ENCODE results near the gene FOXC2.

Gene FOXC2

DNA sequence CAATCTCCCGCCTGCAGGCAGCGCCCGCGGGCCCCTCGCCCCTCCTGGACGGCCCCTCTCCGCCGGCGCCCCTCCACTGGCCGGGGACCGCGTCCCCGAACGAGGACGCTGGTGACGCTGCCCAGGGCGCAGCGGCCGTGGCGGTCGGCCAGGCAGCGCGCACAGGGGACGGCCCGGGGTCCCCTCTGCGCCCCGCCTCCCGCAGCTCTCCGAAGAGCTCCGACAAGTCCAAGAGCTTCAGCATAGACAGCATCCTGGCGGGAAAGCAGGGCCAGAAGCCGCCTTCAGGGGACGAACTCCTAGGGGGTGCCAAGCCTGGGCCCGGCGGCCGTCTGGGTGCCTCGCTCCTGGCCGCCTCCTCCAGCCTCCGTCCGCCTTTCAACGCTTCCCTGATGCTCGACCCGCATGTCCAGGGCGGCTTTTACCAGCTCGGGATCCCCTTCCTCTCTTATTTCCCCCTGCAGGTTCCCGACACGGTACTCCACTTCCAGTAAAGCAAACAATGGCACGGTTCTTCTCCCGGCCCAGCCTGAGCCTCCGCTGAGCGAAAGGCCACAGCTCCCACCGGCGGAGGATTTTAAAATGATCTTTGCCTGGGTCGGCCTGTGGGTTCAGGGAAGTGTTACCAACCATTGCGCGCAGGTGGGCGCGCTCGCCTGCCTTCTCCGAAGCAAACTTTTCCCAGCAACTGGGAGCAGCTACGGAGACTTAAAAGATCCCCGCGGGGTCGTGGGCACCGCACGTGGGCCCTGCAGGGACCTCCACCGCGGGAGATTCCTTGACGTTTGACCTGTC, 12.8 kb downstream of the FOXC2 start:
- DNase-seq (ENCODE audit: low read depth), result no peak
- H3K4me3 ChIP-seq (ENCODE audit: control insufficient read depth, low read depth, low read length), result peak overlapping the region; percentile 54
- TF ChIP-seq, protein P1, sequence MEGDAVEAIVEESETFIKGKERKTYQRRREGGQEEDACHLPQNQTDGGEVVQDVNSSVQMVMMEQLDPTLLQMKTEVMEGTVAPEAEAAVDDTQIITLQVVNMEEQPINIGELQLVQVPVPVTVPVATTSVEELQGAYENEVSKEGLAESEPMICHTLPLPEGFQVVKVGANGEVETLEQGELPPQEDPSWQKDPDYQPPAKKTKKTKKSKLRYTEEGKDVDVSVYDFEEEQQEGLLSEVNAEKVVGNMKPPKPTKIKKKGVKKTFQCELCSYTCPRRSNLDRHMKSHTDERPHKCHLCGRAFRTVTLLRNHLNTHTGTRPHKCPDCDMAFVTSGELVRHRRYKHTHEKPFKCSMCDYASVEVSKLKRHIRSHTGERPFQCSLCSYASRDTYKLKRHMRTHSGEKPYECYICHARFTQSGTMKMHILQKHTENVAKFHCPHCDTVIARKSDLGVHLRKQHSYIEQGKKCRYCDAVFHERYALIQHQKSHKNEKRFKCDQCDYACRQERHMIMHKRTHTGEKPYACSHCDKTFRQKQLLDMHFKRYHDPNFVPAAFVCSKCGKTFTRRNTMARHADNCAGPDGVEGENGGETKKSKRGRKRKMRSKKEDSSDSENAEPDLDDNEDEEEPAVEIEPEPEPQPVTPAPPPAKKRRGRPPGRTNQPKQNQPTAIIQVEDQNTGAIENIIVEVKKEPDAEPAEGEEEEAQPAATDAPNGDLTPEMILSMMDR (conservative IDR thresholded peaks at IDR 0.05; ENCODE audit: control insufficient read depth, insufficient read depth, low read depth, low read length), result no peak

DNA sequence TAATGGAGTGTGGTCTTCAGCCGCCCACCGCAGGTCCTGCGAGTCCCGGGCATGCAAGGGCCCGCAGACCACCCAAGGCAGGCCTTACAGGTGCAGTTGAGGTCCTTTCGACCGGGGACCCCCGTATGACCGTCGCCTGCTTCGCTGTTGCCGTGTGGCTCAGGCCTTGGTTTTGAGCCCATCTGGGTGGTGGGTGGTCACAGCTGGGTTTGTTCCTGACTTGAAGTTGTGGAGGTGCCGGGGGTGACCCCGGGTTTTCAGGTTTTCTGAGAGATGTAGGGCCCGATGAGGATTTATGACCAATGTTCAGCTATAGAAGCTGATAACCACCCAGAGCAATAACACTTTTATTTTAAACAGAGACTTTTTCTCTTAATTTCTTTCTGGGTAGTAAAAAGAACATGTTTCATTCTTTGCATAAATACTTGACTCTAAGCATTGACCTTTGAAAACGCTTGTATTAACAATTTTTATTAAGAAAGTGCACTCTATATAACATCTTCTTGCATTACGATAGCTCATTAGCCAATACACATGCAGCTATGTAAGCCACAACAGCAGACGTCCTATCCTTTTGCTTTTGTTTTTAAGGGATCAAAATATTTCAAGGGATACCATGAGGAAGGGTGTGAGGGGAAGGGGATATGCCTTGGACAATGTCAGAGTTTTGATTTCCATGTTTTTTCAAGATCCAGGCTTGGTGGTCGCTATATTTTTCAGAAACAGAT, 13.6 kb downstream of the FOXC2 start:
- TF ChIP-seq, protein P1 (conservative IDR thresholded peaks at IDR 0.05; ENCODE audit: control insufficient read depth, insufficient read depth, low read depth, low read length), result no peak
- DNase-seq (ENCODE audit: low read depth), result no peak
- peak overlapping the region; percentile 54 for H3K4me3 ChIP-seq (ENCODE audit: control insufficient read depth, low read depth, low read length)

DNA sequence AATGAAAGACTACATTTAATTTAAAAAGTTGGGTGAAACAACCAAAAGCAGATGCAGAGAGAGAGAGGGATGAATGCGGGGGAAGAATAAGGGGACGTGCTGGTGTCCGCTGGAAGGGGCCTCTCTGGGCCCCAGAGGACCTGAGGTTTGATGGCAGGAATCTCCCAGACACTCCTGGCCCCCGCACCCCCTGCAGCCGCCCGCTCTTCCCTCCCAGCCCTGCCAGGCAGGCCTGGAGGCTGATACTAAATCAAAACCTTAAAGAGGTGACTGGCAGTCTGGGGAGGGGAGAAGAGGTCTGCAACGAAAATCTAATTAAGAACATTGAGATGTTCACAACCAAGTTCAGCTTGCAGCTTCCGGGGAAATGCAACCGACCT, 14.2 kb downstream of the FOXC2 start:
- TF ChIP-seq, protein P1 (conservative IDR thresholded peaks at IDR 0.05; ENCODE audit: control insufficient read depth, insufficient read depth, low read depth, low read length), result no peak
- DNase-seq (ENCODE audit: low read depth), result no peak
- peak overlapping the region; percentile 54 for H3K4me3 ChIP-seq (ENCODE audit: control insufficient read depth, low read depth, low read length)

DNA sequence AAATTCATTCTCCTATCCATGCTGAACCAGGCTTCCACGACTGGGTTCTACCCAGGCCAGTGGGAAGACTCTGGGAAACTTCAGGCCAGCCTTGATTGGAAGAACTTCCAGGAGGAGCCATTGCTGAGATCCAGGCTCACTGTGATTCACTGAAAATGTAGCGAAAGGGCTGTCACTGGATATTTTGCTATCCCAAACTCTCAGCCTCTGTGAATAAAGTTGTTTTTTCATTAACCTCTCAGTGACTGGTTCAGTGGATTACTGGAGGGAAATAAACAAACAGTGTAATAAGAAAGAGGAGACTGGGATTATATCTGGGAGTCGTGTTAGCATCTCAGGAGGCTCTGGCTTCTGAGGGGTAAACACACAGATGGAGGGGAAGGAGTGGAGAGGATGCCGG, 14.8 kb downstream of the FOXC2 start:
- H3K4me3 ChIP-seq (ENCODE audit: control insufficient read depth, low read depth, low read length), result no peak overlapping the region
- DNase-seq (ENCODE audit: low read depth), result no peak
- TF ChIP-seq, protein P1 (conservative IDR thresholded peaks at IDR 0.05; ENCODE audit: control insufficient read depth, insufficient read depth, low read depth, low read length), result no peak

DNA sequence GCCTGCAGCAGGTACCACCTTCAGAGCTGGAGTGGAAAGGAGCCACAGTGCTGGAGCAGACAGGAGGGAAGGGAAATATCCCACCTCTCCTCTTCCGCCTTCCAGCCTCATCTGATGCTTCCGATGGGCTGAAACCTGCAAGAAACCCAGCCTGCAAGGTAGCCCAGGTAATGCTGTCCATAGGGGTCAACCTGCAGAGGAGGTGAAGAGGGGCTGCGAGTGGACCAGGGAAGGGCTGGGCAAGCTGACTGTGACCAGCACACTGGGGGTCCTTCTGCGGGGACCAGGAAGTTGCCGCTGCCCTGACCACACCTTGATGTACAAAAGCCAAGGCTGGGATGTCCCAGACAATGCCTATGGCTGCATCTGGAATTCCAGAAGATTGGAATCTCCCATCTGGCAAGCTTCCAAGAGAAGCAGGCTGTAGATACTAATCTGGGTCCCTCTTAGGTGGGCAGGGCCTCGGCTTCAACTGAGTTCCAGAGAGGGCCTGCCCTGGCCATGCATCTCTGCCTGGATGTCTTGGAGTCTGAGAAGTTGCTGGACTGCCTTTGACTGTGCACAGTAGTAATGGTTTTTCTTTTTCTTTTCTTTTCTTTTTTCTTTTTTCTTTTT, 17.5 kb downstream of the FOXC2 start:
- TF ChIP-seq, protein P1 (conservative IDR thresholded peaks at IDR 0.05; ENCODE audit: control insufficient read depth, insufficient read depth, low read depth, low read length), result no peak
- no peak for DNase-seq (ENCODE audit: low read depth)
- H3K4me3 ChIP-seq (ENCODE audit: control insufficient read depth, low read depth, low read length), result no peak overlapping the region

DNA sequence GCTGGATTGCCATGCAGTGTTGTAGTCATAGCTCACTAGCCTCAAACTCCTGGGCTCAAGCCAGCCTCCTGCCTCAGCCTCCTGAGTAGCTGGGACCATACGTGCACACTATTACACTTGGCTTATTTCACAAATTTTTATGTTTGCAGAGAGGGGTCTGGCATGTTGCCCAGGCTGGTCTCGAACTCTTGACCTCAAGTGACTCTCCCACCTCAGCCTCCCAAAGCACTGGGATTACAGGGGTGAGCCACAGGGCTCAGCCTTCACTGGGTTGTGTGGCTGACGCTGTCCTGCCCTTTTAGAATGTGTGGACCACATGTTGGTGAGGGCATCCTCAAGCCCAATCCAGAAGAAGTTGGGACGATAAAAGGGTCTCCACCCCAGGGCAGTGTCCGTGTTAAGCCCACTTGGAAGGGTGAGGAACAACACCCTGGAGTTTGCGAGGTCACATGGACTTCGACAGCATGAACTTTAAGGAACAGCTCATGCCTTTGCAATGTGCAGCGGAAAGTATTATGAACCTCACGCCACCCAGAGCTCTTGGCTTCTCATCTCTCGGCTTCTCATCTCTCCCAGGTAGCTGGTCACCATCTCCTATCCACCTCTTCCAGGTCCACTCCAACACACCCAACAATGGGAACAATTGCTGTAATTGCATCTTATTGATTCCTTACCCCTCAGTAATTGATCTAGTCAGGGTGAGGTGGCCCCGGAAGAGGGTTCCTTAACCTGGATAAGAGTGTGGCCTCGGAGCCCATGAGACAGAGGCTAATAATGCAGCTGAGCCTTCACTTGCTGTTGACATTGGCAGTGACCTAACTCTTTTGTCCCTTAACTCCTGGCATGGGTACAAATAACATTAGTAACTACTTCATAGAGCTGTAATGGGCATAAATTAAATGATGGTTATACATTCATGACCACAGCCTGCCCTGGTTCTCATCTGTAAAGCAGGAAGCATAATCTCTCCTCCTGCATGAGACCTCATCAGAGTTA, 18.4 kb downstream of the FOXC2 start:
- peak; percentile 81 for DNase-seq (ENCODE audit: low read depth)
- TF ChIP-seq, protein P1 (conservative IDR thresholded peaks at IDR 0.05; ENCODE audit: control insufficient read depth, insufficient read depth, low read depth, low read length), result no peak
- no peak overlapping the region for H3K4me3 ChIP-seq (ENCODE audit: control insufficient read depth, low read depth, low read length)

Data from fibroblast of mammary gland (primary cell).